Hematopoietic multipotent progenitor cell (in vitro differentiated cells): ENCODE results near the gene DHCR7. TPM values are rescaled to one million over a fixed set of nuclear protein-coding genes. Genes with fewer than 3 reads are reported as not detected.
"Not testable (repeated sequence)": the region's sequence is repeated elsewhere in the genome, so short reads cannot be mapped to it uniquely, and the experiment has no call there.

Source experiments
- DNase-seq, 3 donors: peaks; one replicate each; pipeline ENCODE4 v3.0.0-alpha.2; 2011 to 2015; ENCODE audit warnings: low read depth in 2 of 3, low spot score in 2 of 3
- total RNA-seq: library from RNA; depleted of rRNA; stranded (reverse); fragments of >200 nt; gene quantifications from one replicate; pipeline ENCODE4 v1.2.3, GENCODE V29; 2012

Gene DHCR7
- total RNA-seq, 1 donor, result 40.9 TPM

GRCh38 chr11:71441251-71441650, 6.9 kb downstream of the DHCR7 start:
- no peak for DNase-seq

DNA sequence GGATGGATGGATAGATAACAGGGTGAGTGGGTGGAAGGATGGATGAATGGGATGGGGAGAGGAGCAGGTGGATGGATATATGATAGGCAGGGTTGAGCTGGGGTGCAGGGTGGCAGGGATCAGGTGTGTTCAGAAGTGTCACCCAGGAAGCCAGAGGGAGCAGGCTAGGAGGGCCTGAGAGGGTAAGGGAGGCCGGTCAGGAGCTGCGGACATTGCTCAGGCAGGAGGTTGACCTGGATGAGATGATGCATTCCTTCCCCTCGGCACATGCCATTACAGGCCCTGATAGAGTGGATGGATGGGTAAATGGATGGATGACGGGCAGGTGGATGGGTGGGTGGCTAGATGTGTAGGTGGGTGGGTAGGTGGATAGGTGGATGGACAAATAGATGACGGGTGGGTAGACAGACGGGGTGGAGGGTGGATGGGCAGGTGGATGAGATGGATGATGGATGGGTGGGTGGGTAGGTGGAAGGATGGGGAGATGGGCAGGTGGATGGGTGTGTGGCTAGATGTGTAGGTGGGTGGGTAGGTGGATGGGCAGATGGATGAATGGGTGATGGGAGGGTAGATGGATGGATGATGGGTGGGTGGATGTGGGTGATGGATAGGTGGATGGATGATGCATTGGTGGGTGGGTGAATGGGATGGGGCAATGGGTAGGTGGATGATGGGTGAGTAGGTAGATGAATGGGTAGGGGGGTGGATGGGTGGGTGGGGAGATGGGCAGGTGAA, 8.0 kb downstream of the DHCR7 start:
- DNase-seq, result no peak

DNA sequence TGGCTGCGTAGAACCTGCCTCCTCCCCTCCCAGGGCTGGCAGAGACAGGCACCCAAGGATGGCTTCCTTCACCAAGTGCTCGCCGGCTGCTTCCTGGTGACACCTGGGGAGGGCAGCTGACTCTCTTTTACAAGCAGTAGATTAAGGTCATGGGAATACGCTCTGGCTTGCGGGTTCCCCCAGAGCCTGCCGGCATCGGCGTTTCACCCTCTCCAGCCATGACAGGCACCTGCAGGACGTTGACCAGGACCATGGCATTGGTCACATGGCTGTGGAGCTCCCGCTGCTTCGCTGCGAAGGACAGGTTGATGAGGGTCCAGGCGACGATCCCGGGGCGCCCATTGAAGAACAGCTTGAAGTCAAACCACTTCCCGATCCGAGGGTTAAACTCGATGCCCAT, 9.5 kb downstream of the DHCR7 start:
- no peak for DNase-seq

GRCh38 chr11:71437879-71438278, 10.3 kb downstream of the DHCR7 start:
- no peak for DNase-seq

GRCh38 chr11:71437399-71437798, 10.8 kb downstream of the DHCR7 start:
- no peak for DNase-seq

DNA sequence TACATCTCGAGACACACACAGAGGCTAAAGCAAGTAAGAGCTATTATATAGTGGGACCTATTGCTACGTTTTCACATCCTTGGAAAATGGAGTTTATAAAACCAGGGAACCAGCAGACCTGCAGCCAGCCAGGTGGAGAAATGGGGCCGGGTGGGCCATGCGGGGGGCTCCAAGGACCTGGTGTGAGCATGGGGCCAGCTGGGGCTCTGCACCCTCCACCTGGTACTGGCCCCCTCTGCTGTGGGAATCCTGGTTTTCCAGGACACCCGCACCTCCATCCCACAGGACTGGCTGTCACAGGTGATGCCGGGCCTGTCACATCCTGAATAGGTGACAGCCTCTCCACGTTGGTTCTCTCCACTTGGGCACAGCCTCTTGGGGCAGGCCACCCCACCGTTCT, 11.3 kb downstream of the DHCR7 start:
- DNase-seq, result no peak

DNA sequence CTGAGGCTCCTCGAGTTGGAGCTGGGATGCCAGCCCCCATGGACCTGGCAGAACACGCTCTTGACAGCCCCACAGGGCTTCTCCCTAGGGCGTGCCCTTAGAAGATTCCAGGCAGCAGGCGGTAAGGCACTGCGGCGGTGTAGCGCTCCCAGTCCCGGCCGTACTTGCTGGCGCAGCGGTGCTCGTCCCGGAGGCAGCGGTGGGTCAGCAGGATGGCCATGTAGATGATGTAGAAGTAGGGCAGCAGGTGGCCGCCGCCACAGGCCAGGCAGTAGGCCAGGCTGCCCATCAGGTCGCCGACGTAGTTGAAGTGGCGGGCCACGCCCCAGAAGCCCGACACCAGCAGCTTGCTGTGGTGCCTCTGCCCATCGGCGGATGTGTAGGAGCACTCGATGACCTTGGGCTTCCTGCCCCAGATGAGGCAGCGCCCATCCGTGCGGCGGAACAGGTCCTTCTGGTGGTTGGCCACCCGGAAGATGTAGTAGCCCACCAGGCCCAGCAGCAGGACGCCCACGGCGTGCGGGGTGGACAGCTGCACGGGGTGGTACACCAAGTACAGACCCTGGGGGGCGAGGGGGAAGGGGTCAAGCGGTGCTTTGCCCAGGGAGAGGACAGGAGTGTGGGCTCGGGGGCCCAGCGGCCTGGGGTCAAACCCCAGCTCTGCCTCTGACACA, 12.8 kb downstream of the DHCR7 start:
- DNase-seq, result no peak

GRCh38 chr11:71434576-71435130, 13.5 kb downstream of the DHCR7 start:
- DNase-seq, result no peak

GRCh38 chr11:71433648-71434450, 14.3 kb downstream of the DHCR7 start:
- DNase-seq, result no peak

GRCh38 chr11:71432761-71433647, 15.2 kb downstream of the DHCR7 start:
- no peak for DNase-seq

DNA sequence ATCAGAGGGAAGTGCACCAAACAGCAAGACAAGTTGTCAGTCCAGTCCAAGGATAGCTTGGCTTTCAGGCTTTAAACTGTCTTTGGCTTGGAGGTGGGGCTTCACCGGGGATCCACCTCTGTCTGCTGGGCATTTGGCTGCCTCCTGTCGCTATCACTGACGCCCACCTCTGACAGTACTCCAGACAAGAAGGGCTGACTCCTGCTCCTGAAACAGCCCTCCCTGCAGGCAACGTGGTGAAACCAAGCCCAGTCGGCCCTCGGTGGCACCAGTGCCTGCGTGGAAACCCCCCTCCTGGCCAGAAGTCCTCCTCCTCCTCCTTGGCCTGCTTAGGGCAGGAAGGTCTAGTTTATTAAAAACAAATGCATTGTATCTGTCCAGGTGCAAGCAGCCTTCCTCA, 16.9 kb downstream of the DHCR7 start:
- DNase-seq, result no peak

DNA sequence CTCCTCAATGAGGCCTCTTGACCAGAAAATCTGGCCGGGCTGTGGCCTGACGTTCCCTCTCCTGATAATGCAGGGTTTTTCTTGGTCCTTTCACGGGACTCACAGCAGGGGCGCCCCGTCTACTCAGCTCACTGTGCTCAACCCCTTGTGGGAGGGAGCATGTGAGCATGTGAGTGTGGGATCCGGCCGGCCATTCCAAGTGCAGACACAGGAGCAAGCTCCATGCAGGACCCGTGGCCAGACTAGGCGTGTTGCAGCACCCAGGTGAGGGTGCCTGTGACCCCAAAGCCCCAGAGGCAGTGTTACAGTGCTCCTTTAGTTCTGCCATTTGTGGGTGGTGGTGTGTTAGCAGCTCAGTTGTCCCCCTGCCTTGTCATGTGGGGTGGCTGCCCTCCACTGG, 18.0 kb downstream of the DHCR7 start:
- no peak for DNase-seq

GRCh38 chr11:71429701-71430100, 18.5 kb downstream of the DHCR7 start:
- no peak for DNase-seq

DNA sequence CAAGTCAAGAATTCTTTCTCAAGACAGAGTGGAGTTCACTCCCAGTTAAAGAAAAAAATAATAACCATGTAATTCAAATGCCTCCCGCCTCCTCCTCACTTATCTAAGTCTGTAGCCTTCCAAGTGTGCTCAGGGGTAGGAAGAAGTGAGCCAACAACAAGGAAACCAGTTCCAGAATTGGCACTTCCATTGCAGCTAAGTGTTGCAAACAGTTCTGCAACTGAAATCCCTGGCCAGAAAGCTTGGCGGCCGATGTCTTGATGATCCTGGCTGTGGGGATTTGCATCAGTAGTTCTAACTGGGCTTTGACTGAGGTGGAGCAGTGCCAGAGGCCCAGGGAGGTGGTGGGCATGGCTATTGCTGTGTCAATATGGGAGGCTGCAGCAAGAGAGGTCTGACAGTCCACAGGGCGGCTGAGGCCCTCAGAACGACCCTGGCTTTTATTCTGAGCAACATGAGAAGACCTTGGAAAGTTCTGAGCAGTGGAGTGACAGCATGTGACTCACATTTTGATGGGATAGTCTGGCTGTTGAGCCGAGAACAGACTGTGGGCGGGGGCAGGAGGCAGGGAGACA, 19.2 kb downstream of the DHCR7 start:
- no peak for DNase-seq

DNA sequence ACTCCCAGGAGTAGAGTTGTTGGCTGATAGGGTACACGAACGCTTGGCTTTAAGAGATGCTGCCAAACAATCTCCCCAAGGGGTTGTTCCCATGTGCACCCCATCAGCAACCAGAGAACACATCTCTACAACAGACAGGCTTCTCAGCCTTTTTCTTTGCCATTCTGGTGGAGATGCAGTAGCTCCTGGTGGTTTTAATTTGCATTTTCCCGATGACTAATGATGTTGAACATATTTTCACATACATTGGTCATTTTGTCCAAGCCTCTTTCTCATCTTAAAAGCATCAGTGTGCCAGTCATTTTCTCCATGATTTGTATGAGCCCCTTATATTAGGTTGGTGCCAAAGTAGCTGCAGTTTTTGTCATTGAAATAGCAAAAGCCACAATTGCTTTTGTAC, 21.8 kb downstream of the DHCR7 start:
- no peak for DNase-seq

GRCh38 chr11:71425860-71426259, 22.3 kb downstream of the DHCR7 start:
- no peak for DNase-seq

DNA sequence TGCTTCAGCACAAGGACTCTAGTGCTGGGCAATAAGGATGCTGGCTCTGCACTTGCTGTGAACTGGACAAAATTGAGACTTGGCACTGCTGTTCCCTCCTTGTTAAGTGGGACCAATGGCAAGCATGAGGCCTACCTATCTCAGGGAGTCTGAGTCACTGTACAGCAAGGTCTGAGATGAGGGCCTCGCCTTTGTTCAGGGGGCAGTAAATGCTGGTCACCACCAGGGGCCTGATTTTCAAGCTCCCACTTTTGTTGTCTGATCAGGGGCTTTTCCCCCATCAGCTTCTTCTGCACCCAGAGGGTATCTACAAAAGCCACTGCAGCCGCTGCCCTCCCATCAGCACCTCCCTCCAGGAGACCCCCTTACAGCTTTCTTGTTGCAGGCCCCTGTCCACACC, 22.8 kb downstream of the DHCR7 start:
- DNase-seq, result no peak

- no peak for DNase-seq
These were observed 24.9 kb downstream of the DHCR7 start for GRCh38 chr11:71423181-71423790.

DNA sequence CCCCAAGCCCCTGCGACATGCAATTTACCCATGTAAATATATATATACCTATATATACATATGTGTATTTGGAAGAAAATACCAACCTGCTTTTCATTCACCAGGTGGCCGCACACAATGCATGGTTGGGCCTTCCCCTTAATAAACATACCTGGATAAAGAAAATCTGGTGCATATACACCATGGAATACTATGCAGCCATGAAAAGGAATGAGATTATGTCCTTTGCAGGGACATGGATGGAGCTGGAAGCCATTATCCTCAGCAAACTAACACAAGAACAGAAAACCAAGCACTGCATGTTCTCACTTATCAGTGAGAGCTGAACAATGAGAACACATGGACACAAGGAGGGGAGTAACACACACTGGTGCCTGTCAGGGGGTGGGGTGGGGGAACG, 25.9 kb downstream of the DHCR7 start:
- DNase-seq, result not testable (repeated sequence)
